Measurements from ENCODE around the gene ABCG5.

ABCG5 gene

DNA sequence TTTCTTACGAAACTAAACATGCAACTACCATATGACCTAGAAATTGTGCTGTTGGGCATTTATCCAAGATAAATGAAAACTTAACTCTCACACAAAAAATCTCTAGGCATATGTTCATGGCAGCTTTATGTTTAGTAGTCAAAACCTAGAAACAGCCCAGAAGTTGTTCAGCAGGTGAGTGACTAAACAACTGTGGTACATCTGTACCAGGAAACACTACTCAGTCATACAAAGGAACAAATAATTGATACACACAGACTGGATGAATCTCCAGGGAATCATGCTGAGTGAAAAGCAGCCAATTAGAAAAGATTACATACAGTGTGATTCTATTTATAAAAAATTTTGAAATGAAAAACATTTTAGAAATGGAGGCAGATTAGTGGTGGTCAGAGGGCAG lies 35.5 kb downstream of the ABCG5 start:
- DNase-seq: no peak

DNA sequence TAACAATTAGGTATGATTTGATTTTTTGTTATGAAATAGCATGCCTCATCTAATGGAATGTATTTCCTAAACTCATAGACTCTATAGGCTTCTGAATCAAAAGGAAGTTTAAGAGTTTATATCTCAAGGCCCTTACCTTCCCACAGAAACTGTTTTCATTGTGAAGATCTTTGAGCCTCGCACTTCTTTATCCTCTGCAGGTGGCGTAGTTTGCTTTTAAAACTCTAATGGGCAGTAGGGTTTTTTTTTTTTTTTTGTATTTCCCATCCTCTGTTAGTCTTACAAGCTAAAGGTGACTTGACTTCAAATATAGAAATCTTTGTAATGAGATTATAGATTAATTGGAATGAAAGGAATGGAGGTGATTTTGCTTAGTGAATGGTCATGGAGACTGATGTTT lies 36.5 kb downstream of the ABCG5 start:
- no peak for DNase-seq

DNA sequence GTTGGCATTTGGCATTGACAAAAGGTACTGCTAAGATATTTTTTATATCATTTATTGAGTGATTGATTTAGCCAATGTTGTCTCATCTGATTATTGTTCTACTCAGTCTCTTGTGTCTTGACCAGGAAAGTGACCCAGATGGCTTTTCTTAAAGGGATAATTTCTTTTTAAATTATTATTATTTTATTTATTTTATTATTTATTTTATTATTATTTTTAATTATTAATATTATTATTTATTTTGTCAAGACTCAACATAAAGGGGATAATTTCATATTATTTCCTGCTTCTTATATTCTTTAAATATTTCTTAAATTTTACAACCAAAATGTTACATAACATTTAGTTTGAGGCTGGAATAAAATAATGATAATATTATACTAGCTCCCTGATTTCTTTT lies 37.7 kb downstream of the ABCG5 start:
- DNase-seq: no peak

DNA sequence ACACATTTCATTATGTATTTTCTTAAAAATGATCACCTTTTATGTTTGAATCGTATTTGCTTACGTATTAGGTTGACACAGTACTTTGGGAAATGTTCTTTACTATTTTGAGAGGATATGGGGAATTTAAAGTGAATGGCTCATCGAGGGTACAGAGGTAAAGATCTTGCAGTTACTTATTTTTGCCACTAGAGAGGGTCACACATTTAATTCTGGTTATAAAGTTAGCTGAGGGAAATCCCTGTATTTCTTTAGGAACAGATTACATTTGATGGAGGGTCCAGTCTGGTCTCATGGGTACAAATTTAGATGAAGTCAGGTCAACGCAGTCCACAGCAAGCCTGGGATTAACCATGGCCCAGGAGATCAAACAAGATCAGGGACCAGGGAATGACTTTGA lies 40.3 kb downstream of the ABCG5 start:
- peak; percentile 29 for DNase-seq

DNA sequence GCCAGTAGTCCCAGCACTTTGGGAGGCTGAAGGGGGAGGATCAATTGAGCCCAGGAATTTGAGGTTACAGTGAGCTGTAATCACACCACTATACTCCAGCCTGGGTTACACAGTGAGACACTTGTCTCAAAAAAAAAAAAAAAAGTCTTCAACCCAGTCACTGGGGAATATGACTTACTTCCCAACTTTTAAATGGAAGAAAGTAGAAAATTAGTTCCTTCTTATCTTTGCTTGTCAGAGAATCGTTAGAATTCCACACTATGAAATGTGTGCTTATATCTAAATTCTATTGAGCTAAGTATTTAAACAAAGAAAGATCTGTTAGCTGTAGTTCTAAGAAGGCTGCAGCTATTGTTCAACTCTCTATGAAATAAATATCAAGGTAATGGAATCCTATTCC lies 42.4 kb downstream of the ABCG5 start:
- no peak for DNase-seq

DNA sequence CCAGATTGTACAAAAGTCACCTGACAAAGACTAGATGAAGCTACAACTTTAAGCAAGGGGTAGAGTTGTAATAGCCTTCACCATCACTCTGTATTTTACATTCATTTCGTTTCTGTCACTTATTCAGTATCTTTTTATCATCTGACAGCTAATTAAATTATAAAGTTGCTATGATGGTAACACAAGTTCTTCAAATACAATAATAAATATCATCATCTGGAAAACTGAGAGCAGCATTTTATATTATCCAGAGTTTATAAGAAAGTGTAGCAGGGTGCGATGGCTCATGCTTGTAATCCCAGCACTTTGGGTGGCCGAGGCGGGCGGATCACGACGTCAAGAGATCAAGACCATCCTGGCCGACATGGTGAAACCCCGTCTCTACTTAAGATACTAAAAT lies 43.7 kb downstream of the ABCG5 start:
- DNase-seq: no peak

- no peak for DNase-seq
Observed at GRCh38 chr2:43792653-43793052, 46.0 kb downstream of the ABCG5 start.

DNA sequence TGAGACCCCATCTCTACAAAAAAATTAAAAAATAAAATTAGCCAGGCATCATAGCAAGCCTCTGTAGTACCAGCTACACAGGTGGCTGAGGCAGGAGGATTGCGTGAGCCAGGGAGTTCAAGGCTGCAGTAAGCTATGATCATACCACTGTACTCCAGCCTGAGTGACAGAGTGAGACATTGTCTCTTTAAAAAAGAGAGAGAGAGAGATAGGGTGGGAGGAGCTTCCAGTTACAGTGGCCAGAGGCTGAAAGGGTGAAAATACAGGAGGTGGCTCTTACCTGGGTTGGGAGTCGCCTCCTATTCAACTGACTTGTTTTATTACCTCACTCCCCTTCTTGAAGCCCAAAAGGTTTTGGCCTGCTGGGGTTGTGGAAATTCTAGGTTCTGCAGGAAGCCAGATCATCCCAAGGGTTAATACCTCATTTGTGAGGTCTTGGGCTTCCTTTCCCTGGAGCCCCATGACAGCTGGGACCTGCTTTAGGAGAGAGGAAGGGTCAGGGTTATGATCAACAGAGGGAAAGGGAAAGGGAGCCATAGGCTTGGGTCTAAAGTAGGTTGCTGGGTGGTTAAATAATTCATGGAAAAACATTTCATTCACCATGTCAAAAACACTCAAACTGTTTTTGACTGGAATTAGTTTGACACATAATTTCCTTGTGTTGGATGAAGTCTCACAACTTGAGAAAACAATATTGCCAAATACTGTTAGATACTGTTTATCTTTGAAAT lies 47.4 kb downstream of the ABCG5 start:
- DNase-seq: no peak

DNA sequence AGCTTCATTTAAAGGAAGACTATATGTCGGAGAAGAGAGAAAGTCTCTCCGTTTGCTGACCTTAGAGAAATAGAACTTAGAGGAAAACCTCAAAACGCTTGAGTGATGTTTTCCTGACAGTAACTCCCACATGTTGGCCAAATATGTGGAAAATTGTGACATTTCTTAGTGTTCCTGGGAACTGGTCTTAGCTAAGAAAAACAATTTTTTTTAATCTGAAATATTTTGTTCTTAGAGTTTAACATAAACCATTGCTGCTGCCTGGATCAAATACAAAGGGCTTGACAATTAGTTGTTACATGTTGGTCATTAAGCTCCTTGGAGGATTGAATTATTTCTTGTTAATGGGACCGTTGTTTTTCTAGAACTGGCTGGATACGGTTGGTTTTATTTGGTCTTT lies 48.5 kb downstream of the ABCG5 start:
- DNase-seq: no peak

DNA sequence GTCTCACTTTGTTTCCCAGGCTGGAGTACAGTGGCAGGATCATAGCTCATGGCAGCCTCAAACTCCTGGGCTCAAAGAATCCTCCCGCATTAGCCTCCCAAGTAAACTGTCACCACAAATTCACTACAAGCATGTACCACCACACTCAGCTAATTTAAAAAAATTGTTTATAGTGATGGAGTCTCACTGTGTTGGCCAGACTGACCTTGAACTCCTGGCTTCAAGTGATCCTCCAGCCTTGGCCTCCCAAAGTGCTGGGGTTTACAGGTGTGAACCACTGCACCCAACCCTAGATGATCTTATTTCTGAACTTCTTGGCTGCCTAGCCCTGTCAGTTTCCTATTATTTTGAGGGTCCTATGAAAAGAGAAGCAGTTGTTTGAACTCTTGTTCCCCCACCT lies 50.0 kb downstream of the ABCG5 start:
- DNase-seq: no peak

DNA sequence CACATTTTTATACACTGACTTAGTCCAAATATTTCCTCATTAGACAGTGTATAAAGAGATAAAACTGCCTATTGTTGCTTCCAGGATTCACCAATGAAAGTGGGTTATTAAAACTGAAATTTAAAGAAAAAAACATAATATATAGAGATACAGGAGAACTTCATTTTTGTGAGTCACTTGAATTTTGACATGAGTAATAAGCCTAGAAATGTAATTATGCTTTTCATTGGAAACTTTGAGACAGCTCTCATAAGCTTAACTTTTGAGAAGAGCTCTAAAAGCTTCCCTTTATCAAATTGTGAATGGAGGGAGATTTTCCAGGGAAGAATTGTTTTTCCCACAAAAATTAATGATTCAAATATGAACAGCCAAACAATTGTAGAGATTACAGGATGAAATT lies 50.7 kb downstream of the ABCG5 start:
- DNase-seq: no peak

DNA sequence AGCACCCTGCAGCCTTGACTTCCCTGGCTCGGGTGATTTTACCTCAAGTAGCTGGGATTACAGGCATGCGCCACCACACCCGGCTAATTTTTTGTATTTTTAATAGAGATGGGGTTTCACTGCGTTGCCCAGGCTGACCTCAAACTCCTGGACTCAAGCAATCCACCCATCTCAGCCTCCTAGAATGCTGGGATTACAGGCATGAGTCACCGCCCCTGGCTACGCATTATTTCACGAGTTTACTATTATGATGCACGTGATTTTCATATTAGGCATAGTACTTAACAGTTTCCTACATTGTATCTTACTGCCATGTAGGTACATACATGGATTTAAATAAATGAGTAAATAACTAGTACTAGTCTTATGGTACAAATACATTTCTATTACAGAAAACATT lies 60.4 kb downstream of the ABCG5 start:
- DNase-seq: no peak

DNA sequence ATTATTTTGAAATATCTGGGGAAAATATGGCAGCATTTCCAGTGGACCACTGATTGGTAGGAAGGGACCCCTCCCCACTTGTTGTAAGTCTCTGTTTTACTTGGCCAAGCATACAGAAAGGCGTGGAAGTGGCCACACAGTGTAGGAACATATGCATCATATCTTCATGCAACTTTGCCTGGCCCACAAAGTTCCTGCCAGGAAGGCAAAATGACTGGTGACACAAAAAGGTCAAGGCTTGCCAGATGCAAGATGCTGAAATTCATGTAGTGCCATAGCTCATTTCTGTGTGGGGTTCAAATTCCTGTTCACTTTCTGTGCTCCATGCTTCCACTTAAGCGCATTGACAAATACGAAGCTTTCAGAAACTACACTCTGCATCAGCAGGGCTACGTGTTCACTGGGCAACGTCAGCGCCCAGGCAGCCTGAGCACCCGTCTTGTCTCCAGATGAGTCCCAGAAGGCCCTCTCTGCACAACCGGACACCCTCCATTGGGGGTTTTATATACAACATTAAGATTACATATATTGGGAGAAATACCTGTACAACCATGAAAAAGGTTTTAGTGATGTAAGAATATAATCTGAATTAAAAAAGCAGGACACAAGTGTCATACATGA lies 61.2 kb downstream of the ABCG5 start:
- DNase-seq: no peak

DNA sequence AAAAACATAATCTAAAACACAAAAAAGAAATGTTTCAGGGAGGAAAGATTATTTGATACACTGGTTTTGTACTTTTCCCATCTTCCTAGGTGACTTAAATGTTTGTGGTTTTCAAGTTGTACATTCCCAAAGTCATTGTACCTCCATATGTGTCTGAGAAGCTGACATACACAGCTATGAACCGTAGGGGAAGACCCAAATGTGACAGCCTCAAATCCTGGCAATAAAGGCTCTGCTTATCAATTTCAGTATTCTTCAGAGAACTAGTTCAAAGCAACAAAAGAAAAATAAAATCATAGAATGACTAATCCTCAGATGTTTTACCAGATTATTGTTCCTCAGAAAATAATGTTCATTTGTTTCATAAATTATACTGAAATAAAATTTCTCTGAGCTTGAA lies 62.3 kb downstream of the ABCG5 start:
- DNase-seq: no peak

GRCh38 chr2:43774617-43775016 lies 64.0 kb downstream of the ABCG5 start:
- DNase-seq: no peak

GRCh38 chr2:43773876-43774613 lies 64.6 kb downstream of the ABCG5 start, which contains the start of gene DYNC2LI1:
Gene DYNC2LI1 (plus strand): TSS chr2:43774039. CDS start chr2:43774139, 100 bp downstream.
- DNase-seq: peak; percentile 94

DNA sequence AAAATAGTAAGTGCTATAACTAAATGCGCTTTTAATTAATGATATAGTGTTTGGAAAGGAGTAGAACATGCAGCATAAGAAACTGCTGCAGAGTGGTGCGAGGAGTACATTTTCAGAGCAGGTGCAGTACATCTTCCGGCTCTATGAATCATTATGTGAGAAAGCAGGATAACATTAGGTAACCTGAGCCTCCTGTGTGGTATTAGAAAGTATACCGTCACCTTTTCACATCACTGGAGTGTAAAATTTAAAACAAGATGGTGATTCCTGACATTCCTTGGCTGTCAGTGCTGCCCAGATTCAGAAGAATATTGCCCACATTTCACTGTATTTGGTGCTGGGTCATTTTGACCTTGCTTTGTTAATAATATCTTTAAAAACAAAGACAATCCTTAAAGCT lies 72.6 kb downstream of the ABCG5 start:
- no peak for DNase-seq

- DNase-seq: no peak
Observed at GRCh38 chr2:43764086-43764705, 74.4 kb downstream of the ABCG5 start.

- no peak for DNase-seq
Observed at GRCh38 chr2:43763091-43763490, 75.5 kb downstream of the ABCG5 start.
